Neural progenitor cell (in vitro differentiated cells): ENCODE results near the gene ZFAND4. TPM values are rescaled to one million over a fixed set of nuclear protein-coding genes. Genes with fewer than 3 reads are reported as not detected.

ENCODE experiments used
- DNase-seq: peaks from one replicate; pipeline ENCODE4 v3.0.0-alpha.2; 2016; ENCODE audit warnings: low spot score
- H2AFZ ChIP-seq: fragments of 200-600 bp; sonication (generic); replicated peaks from 2 replicates; pipeline ENCODE4 v1.6.1; 2016; ENCODE audit warnings: antibody characterized with exemption
- H3F3A ChIP-seq: fragments of 200-600 bp; sonication (generic); 2 replicates; pipeline ENCODE4 v1.6.1; 2016; ENCODE audit warnings: antibody characterized with exemption, low read depth
- H3K27ac ChIP-seq: fragments of 200-600 bp; sonication (generic); 2 replicates; pipeline ENCODE4 v1.5.1; 2016; ENCODE audit warnings: mild to moderate bottlenecking
- H3K27me3 ChIP-seq: fragments of 200-600 bp; sonication (generic); 2 replicates; pipeline ENCODE4 v1.6.1; 2016; ENCODE audit warnings: mild to moderate bottlenecking, moderate library complexity
- H3K36me3 ChIP-seq: fragments of 200-600 bp; sonication (generic); 2 replicates; pipeline ENCODE4 v1.5.1; 2016
- H3K4me1 ChIP-seq: fragments of 200-600 bp; sonication (generic); 2 replicates; pipeline ENCODE4 v1.6.1; 2016; ENCODE audit warnings: mixed run types
- H3K4me2 ChIP-seq: fragments of 200-600 bp; sonication (generic); 2 replicates; pipeline ENCODE4 v1.6.1; 2016
- H3K4me3 ChIP-seq: fragments of 200-600 bp; sonication (generic); 2 replicates; pipeline ENCODE4 v1.5.1; 2016
- H3K79me2 ChIP-seq: fragments of 200-600 bp; sonication (generic); 2 replicates; pipeline ENCODE4 v1.6.1; 2016; ENCODE audit warnings: low read depth
- H3K9ac ChIP-seq: fragments of 200-600 bp; sonication (generic); 2 replicates; pipeline ENCODE4 v1.6.1; 2016
- H3K9me3 ChIP-seq: fragments of 200-600 bp; sonication (generic); 2 replicates; pipeline ENCODE4 v1.5.1; 2016; ENCODE audit warnings: low read depth
- H4K20me1 ChIP-seq: fragments of 200-600 bp; sonication (generic); 2 replicates; pipeline ENCODE4 v1.6.1; 2016; ENCODE audit warnings: low read depth
- H3K27ac Mint-ChIP-seq: 3 replicates; pipeline ENCODE4 v1.8.0; 2021; ENCODE audit warnings: mixed read lengths
- H3K27me3 Mint-ChIP-seq: 2 replicates; pipeline ENCODE4 v1.8.0; 2022; ENCODE audit warnings: low read depth, mild to moderate bottlenecking, inconsistent platforms, moderate library complexity, mixed read lengths; ENCODE audit not compliant: insufficient read depth
- H3K36me3 Mint-ChIP-seq: 3 replicates; pipeline ENCODE4 v1.8.0; 2021; ENCODE audit warnings: mixed read lengths
- H3K4me1 Mint-ChIP-seq: 3 replicates; pipeline ENCODE4 v1.8.0; 2021; ENCODE audit warnings: mixed read lengths
- H3K4me3 Mint-ChIP-seq: 3 replicates; pipeline ENCODE4 v1.8.0; 2021; ENCODE audit warnings: mild to moderate bottlenecking, moderate library complexity, mixed read lengths
- H3K9me3 Mint-ChIP-seq: 3 replicates; pipeline ENCODE4 v1.8.0; 2020; ENCODE audit warnings: mixed read lengths
- EZH2 ChIP-seq: fragments of 200-600 bp; sonication (generic); IDR thresholded peaks from 2 replicates; pipeline ENCODE4 v1.6.1; 2017; ENCODE audit warnings: antibody characterized with exemption, mild to moderate bottlenecking, moderate library complexity
- EZH2phosphoT487 ChIP-seq: fragments of 200-600 bp; sonication (generic); IDR thresholded peaks from 2 replicates; pipeline ENCODE4 v1.6.1; 2017; ENCODE audit warnings: antibody characterized with exemption
- total RNA-seq: library from RNA; depleted of rRNA; stranded (reverse); fragments of >200 nt; gene quantifications from 2 replicates; pipeline ENCODE4 v1.2.3, GENCODE V29; 2015; ENCODE audit warnings: low replicate concordance
- TF ChIP-seq, protein P1 (sequence below): fragments of 200-600 bp; sonication (generic); IDR thresholded peaks from 2 replicates; pipeline ENCODE4 v1.5.1; 2017; ENCODE audit warnings: antibody characterized with exemption, mild to moderate bottlenecking

The ZFAND4 gene
- total RNA-seq, 1 donor from 2014 or later = 22.8 TPM

DNA sequence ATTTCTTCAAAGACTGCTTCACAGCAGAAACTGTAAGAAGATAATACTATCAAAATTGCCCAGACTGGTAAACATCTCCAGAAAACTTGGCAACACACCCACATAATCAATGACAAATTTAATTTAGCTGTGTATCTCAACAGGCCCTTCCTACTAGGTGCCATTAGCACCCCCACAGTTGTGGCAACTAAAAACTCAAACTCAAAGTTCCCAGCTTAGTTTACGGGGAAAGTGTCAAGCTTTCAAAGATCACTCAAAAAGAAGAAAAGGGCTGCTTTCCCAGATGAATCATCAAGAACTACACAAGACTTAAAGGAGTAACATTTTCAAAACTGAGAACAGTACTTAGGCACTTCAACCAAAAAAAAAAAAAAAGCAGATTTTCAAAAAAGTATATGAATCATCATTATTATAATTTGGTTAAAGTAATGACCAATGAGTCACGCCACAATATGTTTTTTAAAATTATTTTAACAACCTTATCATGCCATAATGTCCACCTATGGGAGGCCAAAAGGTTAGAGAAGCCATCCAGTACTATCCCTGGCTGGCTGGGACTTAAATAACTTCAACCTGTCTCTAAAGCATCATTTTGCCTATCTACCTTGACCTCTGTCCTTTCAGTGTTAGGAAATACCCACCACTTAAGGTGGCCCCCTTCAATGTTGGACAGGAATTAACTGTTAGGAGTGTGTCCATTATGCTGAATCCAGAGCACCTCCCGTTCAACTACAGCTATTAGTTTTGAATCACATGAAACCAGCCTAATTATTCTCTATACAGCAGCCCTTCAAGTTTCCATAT lies 90.8 kb downstream of the ZFAND4 start:
- Histone ChIP-seq H3F3A (no peaks in the 10 kb centered on the region), H3K9me3 (no peaks in the 10 kb centered on the region), H3K4me2 (no peak overlapping the region), H3K79me2 (peaks cover 11% of the 10 kb centered on the region), H4K20me1 (no peaks in the 10 kb centered on the region), H3K27me3 (no peaks in the 10 kb centered on the region), H3K9ac (no peak overlapping the region), H2AFZ (no peak overlapping the region), H3K27ac (no peak overlapping the region), H3K36me3 (peaks cover 5% of the 10 kb centered on the region), H3K4me1 (peaks cover 1% of the 10 kb centered on the region), H3K4me3 (no peak overlapping the region)
- Mint-ChIP-seq H3K36me3 (no peaks in the 10 kb centered on the region), H3K27ac (no peak overlapping the region), H3K4me1 (no peaks in the 10 kb centered on the region), H3K9me3 (peaks cover 11% of the 10 kb centered on the region), H3K27me3 (no peaks in the 10 kb centered on the region), H3K4me3 (no peak overlapping the region)
- no peak for TF ChIP-seq EZH2phosphoT487
- TF ChIP-seq, protein P1, sequence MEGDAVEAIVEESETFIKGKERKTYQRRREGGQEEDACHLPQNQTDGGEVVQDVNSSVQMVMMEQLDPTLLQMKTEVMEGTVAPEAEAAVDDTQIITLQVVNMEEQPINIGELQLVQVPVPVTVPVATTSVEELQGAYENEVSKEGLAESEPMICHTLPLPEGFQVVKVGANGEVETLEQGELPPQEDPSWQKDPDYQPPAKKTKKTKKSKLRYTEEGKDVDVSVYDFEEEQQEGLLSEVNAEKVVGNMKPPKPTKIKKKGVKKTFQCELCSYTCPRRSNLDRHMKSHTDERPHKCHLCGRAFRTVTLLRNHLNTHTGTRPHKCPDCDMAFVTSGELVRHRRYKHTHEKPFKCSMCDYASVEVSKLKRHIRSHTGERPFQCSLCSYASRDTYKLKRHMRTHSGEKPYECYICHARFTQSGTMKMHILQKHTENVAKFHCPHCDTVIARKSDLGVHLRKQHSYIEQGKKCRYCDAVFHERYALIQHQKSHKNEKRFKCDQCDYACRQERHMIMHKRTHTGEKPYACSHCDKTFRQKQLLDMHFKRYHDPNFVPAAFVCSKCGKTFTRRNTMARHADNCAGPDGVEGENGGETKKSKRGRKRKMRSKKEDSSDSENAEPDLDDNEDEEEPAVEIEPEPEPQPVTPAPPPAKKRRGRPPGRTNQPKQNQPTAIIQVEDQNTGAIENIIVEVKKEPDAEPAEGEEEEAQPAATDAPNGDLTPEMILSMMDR = no peak
- TF ChIP-seq EZH2 = no peak
- DNase-seq = no peak

DNA sequence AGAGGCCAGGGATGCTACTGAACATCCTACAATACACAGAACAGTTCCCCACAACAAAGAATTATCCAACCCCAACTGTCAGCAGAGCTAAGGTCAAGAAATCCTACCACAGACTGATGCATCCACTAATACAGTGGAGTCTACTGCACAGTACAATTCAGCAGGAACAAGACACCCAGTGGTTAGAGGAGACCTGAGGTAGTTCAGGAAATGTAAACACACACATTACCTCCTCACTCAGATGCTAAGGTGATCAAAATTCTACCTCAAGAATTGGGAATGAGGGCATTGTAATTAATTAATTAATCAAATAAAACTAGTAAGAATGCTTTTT lies 91.4 kb downstream of the ZFAND4 start:
- no peak for TF ChIP-seq EZH2phosphoT487
- no peak for TF ChIP-seq EZH2
- TF ChIP-seq, protein P1 = no peak
- H3K36me3 ChIP-seq = peaks cover 1% of the 10 kb centered on the region
- H3K4me1 ChIP-seq = peaks cover 6% of the 10 kb centered on the region
- H3K27me3 ChIP-seq = no peaks in the 10 kb centered on the region
- H3K4me3 ChIP-seq = no peak overlapping the region
- no peak overlapping the region for H3K4me3 Mint-ChIP-seq
- no peak for DNase-seq
- no peak overlapping the region for H3K4me2 ChIP-seq
- no peaks in the 10 kb centered on the region for H3K4me1 Mint-ChIP-seq
- peaks cover under 1% of the 10 kb centered on the region for H3F3A ChIP-seq
- H3K9me3 ChIP-seq = no peaks in the 10 kb centered on the region
- H3K27ac ChIP-seq = no peak overlapping the region
- H3K27me3 Mint-ChIP-seq = no peaks in the 10 kb centered on the region
- no peak overlapping the region for H3K27ac Mint-ChIP-seq
- H2AFZ ChIP-seq = no peak overlapping the region
- H4K20me1 ChIP-seq = no peaks in the 10 kb centered on the region
- H3K9me3 Mint-ChIP-seq = peaks cover 7% of the 10 kb centered on the region
- H3K79me2 ChIP-seq = peaks cover 9% of the 10 kb centered on the region
- H3K36me3 Mint-ChIP-seq = no peaks in the 10 kb centered on the region
- no peak overlapping the region for H3K9ac ChIP-seq

DNA sequence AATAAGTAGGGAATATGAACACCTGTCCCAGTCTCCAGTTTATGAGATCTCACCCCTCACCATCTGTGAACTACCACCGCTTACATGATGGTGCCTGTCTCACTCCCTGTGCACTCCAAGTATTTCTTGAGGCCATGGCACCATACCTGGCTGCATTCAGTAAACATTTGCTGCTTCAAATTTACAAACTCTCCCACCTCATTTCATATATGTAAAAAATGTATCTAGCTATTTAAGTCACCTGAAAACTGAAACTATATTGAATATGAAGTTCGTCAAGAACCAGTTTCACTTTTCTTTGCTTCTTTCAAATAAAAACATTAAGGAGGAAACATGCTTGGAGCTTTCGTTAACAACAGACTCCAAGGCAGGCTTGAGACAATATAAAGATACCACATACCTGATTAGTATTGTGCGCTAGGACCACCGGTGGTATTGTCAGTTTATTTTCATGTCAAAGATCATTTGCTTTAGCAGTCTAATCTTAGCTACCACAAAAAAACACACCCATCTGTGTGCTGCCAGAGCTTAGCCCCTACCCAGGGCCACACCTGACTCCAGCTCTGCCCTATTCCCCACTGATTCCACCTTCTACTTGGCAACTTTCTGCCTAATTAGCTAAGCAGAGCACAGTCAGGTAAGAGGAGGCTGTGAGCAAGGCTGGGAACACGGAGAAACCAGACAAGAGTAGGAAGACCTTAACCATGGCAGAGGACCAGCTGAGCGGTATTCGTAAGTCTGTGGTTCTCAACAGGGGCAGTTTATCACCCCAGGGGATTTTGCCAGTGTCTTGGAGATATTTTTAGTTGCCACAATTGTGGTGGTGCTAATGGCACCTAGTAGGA lies 92.0 kb downstream of the ZFAND4 start:
- H3K4me1 ChIP-seq = peaks cover 11% of the 10 kb centered on the region
- no peaks in the 10 kb centered on the region for H3K4me1 Mint-ChIP-seq
- no peak overlapping the region for H3K4me3 ChIP-seq
- no peaks in the 10 kb centered on the region for H3K9me3 ChIP-seq
- no peak overlapping the region for H3K9ac ChIP-seq
- H3K4me2 ChIP-seq = no peak overlapping the region
- H3K36me3 ChIP-seq = no peaks in the 10 kb centered on the region
- H3K4me3 Mint-ChIP-seq = no peak overlapping the region
- peaks cover 4% of the 10 kb centered on the region for H3K9me3 Mint-ChIP-seq
- peaks cover 4% of the 10 kb centered on the region for H3F3A ChIP-seq
- no peaks in the 10 kb centered on the region for H3K27me3 ChIP-seq
- no peaks in the 10 kb centered on the region for H4K20me1 ChIP-seq
- no peak overlapping the region for H2AFZ ChIP-seq
- TF ChIP-seq, protein P1 = no peak
- TF ChIP-seq EZH2phosphoT487 (no peak), EZH2 (no peak)
- DNase-seq = no peak
- peaks cover 12% of the 10 kb centered on the region for H3K79me2 ChIP-seq
- no peak overlapping the region for H3K27ac Mint-ChIP-seq
- H3K36me3 Mint-ChIP-seq = no peaks in the 10 kb centered on the region
- H3K27me3 Mint-ChIP-seq = no peaks in the 10 kb centered on the region
- H3K27ac ChIP-seq = no peak overlapping the region
